ENCODE data around the gene GPR151. TPM values are rescaled to one million over a fixed set of nuclear protein-coding genes. Genes with fewer than 3 reads are reported as not detected.
"Not testable (repeated sequence)": the region's sequence is repeated elsewhere in the genome, so short reads cannot be mapped to it uniquely, and the experiment has no call there.

GPR151 gene
- not detected in 2 replicates for total RNA-seq

GRCh38 chr5:146516151-146516475, at the start of gene GPR151:
Gene GPR151 (minus strand): TSS chr5:146516190. CDS start chr5:146516113, 77 bp downstream.
- Mint-ChIP-seq H3K27ac (no peak within 1 kb of the TSS), H3K36me3 (ENCODE audit: low read depth) (peaks cover 13% of the 10 kb centered on the region), H3K9me3 (no peaks in the 10 kb centered on the region), H3K4me3 (no peak within 1 kb of the TSS), H3K27me3 (peaks cover 5% of the 10 kb centered on the region), H3K4me1 (peaks cover 3% of the 10 kb centered on the region)
- no peak for DNase-seq
- POLR2A ChIA-PET = no interaction called here
- TF ChIP-seq, protein P1, sequence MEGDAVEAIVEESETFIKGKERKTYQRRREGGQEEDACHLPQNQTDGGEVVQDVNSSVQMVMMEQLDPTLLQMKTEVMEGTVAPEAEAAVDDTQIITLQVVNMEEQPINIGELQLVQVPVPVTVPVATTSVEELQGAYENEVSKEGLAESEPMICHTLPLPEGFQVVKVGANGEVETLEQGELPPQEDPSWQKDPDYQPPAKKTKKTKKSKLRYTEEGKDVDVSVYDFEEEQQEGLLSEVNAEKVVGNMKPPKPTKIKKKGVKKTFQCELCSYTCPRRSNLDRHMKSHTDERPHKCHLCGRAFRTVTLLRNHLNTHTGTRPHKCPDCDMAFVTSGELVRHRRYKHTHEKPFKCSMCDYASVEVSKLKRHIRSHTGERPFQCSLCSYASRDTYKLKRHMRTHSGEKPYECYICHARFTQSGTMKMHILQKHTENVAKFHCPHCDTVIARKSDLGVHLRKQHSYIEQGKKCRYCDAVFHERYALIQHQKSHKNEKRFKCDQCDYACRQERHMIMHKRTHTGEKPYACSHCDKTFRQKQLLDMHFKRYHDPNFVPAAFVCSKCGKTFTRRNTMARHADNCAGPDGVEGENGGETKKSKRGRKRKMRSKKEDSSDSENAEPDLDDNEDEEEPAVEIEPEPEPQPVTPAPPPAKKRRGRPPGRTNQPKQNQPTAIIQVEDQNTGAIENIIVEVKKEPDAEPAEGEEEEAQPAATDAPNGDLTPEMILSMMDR (IDR thresholded peaks at IDR 0.05) = no peak
- intact Hi-C loops (cut with micrococcal nuclease) = no loop called here
- CTCF ChIA-PET = no interaction called here
- ATAC-seq (ENCODE audit: low read depth) = no peak

DNA sequence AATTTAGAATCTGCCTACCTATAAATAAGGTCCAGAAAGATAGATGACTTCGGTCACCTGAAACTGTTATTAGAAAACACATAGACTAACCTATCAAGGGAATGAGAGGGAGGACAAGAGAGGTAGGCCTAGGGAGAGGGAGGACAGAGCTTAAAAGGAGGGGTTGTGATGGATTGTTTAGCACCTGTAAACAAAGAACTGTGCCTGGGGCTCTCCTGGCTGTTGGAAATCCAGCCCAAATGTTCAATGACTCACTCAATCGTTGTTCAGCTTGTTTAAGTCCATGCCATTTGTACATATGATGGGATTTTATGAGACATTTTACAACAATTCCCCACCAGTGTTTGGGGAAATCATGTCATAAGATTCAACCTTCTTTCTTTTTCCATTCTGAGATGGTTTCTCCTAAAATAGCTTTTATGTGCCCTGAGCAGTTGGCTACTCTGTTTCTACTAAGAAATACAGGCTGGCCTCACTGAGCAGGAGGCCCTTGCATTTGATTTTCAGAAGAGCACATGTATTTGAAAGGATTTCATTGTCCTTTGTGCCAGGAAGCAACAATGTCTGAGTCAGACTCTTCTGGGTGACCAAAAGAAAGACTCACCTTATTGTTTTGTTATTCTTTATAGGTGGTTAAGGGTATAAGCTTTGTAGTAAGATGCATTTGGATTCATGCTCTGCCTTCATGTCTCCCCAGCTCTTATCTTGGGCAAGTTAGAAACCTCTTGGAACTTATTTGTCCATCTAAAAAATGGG, 48.2 kb upstream of the GPR151 start:
- no peak overlapping the region for H3K27ac Mint-ChIP-seq
- H3K36me3 Mint-ChIP-seq (ENCODE audit: low read depth) = no peaks in the 10 kb centered on the region
- H3K4me3 Mint-ChIP-seq = no peak overlapping the region
- no peaks in the 10 kb centered on the region for H3K9me3 Mint-ChIP-seq
- CTCF ChIA-PET = no interaction called here
- peaks cover 2% of the 10 kb centered on the region for H3K4me1 Mint-ChIP-seq
- POLR2A ChIA-PET = no interaction called here
- peaks cover 3% of the 10 kb centered on the region for H3K27me3 Mint-ChIP-seq
- TF ChIP-seq, protein P1 (IDR thresholded peaks at IDR 0.05) = no peak
- DNase-seq = no peak
- no peak for ATAC-seq (ENCODE audit: low read depth)
- intact Hi-C loops (cut with micrococcal nuclease) = no loop called here

GRCh38 chr5:146562461-146562860, 46.5 kb upstream of the GPR151 start:
- no peaks in the 10 kb centered on the region for H3K9me3 Mint-ChIP-seq
- intact Hi-C loops (cut with micrococcal nuclease) = no loop called here
- TF ChIP-seq, protein P1 (IDR thresholded peaks at IDR 0.05) = no peak
- ChIA-PET POLR2A (no interaction called here), CTCF (no interaction called here)
- no peak for DNase-seq
- H3K4me1 Mint-ChIP-seq = peaks cover 2% of the 10 kb centered on the region
- no peak for ATAC-seq (ENCODE audit: low read depth)
- H3K27ac Mint-ChIP-seq = no peak overlapping the region
- no peaks in the 10 kb centered on the region for H3K36me3 Mint-ChIP-seq (ENCODE audit: low read depth)
- peaks cover 1% of the 10 kb centered on the region for H3K27me3 Mint-ChIP-seq
- no peak overlapping the region for H3K4me3 Mint-ChIP-seq

DNA sequence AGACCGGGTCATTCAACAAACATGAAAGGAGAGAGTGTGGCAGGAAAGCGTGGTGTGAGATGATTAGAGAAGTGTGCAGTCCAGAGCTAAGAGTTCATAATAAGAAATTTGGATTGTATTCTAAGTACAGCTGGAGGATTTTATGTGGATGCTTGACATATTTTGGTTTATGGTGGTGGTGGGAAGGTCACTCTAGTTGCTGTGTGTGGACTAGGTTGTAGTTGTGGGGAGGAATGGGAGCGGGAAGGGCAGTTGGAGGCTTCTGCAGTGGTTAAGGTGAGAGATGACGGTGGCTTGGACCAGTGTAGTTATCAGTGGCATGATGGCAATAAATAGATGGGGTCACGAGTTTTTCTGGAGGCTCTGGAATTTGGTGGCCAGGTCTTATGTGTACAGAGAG, 45.7 kb upstream of the GPR151 start:
- Mint-ChIP-seq H3K4me3 (no peak overlapping the region), H3K27ac (no peak overlapping the region), H3K4me1 (peaks cover 2% of the 10 kb centered on the region), H3K27me3 (peaks cover 1% of the 10 kb centered on the region), H3K9me3 (no peaks in the 10 kb centered on the region), H3K36me3 (ENCODE audit: low read depth) (no peaks in the 10 kb centered on the region)
- intact Hi-C loops (cut with micrococcal nuclease) = no loop called here
- DNase-seq (no peak), ATAC-seq (ENCODE audit: low read depth) (no peak)
- POLR2A ChIA-PET = no interaction called here
- TF ChIP-seq, protein P1 (IDR thresholded peaks at IDR 0.05) = no peak
- CTCF ChIA-PET = no interaction called here

- H3K27ac Mint-ChIP-seq = no peak overlapping the region
Measured at GRCh38 chr5:146560205-146560812, 44.3 kb upstream of the GPR151 start.

GRCh38 chr5:146556884-146557283, 40.9 kb upstream of the GPR151 start:
- CTCF ChIA-PET, DNase-seq: not testable (repeated sequence)

More at GRCh38 chr5:146560205-146560812, 44.3 kb upstream of the GPR151 start:
- peaks cover 1% of the 10 kb centered on the region for H3K27me3 Mint-ChIP-seq
- ChIA-PET CTCF (no interaction called here), POLR2A (no interaction called here)
- H3K9me3 Mint-ChIP-seq = no peaks in the 10 kb centered on the region
- DNase-seq (no peak), ATAC-seq (ENCODE audit: low read depth) (no peak)
- intact Hi-C loops (cut with micrococcal nuclease) = no loop called here
- no peak overlapping the region for H3K4me3 Mint-ChIP-seq
- no peaks in the 10 kb centered on the region for H3K36me3 Mint-ChIP-seq (ENCODE audit: low read depth)
- H3K4me1 Mint-ChIP-seq = no peaks in the 10 kb centered on the region
- TF ChIP-seq, protein P1 (IDR thresholded peaks at IDR 0.05) = no peak

More at GRCh38 chr5:146556884-146557283, 40.9 kb upstream of the GPR151 start:
- H3K27ac Mint-ChIP-seq; H3K4me1 Mint-ChIP-seq; POLR2A ChIA-PET; H3K27me3 Mint-ChIP-seq; H3K9me3 Mint-ChIP-seq; H3K36me3 Mint-ChIP-seq (ENCODE audit: low read depth); intact Hi-C loops (cut with micrococcal nuclease); H3K4me3 Mint-ChIP-seq; ATAC-seq (ENCODE audit: low read depth): not testable (repeated sequence)
